NCI-H2196 treated with DMSO at 0.1 percent for 48 hours (cell line): ENCODE measurements around the gene KDM4B.
"Not testable (repeated sequence)": the region's sequence is repeated elsewhere in the genome, so short reads cannot be mapped to it uniquely, and the experiment has no call there.

Experiments used
- DNase-seq: peaks from one replicate; lab custom pipeline; 2025; ENCODE audit not compliant: unreplicated experiment; lab: John Stamatoyannopoulos, UW

Gene KDM4B

DNA sequence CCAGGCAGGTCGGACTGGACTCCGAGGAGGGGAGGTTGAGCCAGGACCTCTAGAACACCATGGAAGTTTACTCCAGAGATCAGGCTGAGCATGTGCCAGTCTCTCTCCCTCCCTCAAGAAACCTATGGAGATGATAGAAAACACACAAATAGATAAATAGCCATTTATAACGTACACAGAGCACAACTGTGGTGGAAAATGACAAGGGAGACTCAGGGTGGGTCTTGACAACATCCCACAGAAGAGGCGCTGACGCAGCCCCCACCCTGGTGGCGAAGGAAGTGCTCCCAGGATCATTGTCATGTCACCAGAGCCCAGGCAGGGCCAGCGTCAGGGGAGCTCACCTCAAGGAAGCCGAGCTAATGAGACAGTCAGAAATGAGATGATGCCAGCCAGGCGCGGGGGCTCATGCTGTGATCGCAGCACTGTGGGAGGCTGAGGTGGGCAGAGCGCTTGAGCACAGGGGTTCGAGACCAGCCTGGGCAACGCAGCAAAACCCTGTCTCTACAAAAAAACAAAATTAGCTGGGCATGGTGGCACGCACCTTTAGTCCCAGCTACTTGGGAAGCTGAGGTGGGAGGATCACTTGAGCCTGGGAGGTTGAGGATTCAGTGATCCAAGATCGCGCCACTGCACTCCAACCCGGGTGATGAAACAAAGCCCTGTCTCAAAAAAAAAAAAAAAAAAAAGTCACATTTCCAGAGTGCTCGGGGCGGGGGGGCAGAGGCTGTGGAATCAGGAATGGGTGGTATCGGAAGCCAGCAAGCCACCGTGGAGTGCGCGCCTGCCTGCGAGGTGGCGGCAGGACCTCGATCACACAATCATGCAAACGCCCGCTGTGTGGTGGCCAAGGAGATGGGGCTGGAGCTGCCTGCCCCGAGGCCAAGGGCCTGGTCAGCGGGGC is 178.4 kb downstream of the KDM4B start:
- no peak for DNase-seq

DNA sequence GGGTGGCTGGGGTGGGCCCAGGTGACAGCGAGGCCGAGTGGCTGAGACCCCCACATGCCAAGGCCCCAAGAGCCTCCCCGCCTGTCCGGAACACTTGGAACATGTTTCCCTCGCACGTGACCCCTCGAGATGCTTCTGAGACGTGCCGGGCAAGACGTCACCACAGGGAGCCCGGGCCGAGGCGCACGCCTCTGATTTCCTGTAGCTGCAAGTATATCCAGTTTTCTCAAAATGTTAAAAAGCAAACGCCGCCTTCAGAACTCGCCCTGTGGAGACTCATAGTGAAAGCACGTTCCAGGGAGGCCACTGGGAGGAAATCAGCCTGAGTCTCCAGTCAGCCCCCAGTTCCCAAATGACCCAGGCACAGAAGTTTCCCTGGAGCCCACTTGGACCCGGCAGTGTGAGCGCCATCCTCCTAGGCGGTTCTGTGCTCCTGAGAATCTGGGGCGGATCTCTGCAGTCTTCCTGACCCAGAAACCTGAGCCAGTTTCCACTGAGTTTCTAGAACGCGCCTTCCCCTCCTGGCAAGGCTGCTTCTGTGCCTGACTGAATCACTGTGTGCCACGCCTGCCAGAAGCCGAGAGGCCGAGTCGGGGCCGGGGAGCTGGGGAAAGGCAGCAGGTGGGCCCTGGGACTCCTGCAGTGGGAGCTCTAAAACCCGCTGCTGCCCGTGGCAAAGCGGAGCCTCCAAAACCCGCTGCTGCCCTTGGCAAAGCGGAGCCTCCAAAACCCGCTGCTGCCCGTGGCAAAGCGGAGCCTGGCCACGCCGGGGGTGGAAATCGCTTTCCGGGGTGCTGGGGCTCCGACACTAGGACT is 179.3 kb downstream of the KDM4B start:
- DNase-seq = no peak

DNA sequence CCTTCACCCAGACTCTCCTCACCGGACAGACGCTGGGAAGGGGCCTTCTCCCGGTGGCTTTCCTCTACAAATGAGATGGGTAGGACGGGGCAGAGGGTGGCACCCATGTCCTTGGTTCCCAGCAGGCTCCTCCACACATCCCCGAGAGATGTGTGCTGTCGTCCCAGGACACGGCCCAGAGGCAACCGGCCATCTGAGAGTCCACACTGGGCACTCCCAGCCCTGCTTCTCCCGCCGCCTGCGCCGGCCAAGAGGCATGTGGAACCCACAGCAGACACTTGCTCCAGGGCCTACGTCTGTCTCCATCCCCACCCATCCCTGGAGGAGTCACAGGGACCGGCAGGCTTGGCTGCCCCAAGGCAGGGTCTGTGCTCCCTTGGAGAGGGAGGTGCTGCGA is 179.9 kb downstream of the KDM4B start:
- DNase-seq = no peak

DNA sequence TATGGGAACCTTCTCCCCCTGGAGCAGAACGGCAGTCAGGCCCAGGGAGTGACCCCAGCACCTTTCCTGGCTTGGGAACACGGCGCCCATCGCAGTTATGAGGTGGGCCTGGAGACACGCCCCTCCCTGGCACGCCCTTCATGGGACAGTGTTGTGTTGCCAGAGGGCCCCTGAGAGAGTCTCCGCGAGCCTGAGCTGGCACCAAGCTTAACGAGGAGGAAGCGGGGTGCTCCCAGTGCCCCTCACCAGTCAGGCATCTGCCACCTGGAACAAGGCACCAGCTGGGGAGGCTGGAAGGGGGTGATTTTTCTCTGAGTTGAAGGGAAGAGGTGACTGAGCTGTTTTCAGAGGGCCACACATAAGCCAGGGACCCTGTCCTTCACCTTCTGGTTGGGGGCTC is 180.6 kb downstream of the KDM4B start:
- DNase-seq = no peak

DNA sequence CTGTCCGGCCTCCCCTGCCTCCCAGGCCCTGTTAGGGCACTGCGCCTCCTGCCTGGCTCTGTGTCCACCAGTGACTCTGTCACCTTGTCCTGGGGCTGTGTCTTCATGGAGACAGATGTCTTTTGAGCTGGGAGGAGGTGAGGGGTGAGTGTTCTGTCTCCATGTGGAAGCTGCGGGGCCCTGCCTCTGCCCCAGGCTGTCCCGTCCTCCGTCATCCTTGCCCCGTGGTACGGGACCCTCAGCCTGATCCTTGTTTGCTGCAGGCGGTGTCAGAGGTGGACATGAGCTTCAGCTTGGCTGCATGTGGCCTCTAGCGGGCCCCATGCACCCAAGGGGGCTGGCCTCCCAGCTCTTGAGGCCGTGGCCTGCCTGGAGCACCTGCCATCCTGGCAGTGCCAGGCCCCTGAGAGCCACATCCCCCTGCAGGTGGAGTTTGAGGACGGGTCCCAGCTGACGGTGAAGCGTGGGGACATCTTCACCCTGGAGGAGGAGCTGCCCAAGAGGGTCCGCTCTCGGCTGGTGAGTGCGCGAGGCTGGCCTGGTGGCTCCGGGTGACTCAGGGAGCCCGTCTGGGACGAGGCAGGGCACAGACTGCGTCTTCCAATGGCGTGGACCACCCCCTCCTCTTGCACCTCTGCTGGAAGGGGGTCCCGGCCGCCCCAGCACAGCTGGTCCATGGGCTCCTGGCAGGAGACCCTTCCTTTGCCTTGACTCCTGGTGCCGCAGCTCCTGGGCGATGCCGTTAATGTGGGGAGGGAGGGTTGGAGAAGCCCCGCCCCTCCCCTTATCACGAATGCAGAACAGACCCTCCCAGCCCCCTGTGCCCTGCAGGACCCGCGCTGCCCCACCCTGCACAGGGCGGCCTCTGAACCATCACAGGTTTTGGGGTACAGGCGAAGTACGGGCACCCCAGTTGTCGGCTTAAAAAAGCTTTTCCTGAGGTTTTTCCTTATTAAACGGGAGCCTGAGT is 181.3 kb downstream of the KDM4B start:
- DNase-seq = no peak

DNA sequence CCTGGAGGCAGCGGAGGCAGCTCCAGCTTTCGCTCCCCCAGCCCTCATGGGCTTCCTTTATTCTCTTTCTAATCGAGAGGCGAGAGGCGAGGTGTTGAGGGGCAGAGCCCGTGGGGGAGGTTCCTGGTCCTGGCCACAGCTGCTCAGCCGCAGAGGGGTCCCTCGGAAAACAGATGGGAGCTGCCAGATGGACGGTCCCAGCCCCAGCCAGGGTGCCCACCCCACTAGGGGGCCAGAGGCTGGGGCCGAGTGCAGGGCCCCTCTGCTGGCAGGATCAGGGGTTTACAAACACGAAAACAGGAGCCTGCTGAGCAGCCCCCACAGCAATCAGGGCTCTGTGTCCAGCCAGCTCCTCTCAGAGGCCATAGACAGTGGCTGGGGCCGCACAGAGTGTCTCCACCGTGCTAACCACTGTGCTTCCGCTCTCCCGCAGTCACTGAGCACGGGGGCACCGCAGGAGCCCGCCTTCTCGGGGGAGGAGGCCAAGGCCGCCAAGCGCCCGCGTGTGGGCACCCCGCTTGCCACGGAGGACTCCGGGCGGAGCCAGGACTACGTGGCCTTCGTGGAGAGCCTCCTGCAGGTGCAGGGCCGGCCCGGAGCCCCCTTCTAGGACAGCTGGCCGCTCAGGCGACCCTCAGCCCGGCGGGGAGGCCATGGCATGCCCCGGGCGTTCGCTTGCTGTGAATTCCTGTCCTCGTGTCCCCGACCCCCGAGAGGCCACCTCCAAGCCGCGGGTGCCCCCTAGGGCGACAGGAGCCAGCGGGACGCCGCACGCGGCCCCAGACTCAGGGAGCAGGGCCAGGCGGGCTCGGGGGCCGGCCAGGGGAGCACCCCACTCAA is 182.2 kb downstream of the KDM4B start:
- no peak for DNase-seq

DNA sequence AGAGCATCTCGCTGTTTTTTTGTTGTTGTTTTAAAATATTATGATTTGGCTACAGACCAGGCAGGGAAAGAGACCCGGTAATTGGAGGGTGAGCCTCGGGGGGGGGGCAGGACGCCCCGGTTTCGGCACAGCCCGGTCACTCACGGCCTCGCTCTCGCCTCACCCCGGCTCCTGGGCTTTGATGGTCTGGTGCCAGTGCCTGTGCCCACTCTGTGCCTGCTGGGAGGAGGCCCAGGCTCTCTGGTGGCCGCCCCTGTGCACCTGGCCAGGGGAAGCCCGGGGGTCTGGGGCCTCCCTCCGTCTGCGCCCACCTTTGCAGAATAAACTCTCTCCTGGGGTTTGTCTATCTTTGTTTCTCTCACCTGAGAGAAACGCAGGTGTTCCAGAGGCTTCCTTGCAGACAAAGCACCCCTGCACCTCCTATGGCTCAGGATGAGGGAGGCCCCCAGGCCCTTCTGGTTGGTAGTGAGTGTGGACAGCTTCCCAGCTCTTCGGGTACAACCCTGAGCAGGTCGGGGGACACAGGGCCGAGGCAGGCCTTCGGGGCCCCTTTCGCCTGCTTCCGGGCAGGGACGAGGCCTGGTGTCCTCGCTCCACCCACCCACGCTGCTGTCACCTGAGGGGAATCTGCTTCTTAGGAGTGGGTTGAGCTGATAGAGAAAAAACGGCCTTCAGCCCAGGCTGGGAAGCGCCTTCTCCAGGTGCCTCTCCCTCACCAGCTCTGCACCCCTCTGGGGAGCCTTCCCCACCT is 183.3 kb downstream of the KDM4B start:
- no peak for DNase-seq

DNA sequence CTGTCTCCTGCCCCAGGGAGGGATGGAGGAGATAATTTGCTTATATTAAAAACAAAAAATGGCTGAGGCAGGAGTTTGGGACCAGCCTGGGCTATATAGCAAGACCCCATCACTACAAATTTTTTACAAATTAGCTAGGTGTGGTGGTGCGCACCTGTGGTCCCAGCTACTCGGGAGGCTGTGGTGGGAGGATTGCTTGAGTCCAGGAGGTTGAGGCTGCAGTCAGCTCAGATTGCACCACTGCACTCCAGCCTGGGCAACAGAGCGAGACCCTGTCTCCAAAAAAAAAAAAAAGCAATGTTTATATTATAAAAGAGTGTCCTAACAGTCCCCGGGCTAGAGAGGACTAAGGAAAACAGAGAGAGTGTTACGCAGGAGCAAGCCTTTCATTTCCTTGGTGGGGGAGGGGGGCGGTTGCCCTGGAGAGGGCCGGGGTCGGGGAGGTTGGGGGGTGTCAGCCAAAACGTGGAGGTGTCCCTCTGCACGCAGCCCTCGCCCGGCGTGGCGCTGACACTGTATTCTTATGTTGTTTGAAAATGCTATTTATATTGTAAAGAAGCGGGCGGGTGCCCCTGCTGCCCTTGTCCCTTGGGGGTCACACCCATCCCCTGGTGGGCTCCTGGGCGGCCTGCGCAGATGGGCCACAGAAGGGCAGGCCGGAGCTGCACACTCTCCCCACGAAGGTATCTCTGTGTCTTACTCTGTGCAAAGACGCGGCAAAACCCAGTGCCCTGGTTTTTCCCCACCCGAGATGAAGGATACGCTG is 184.0 kb downstream of the KDM4B start:
- DNase-seq = no peak

DNA sequence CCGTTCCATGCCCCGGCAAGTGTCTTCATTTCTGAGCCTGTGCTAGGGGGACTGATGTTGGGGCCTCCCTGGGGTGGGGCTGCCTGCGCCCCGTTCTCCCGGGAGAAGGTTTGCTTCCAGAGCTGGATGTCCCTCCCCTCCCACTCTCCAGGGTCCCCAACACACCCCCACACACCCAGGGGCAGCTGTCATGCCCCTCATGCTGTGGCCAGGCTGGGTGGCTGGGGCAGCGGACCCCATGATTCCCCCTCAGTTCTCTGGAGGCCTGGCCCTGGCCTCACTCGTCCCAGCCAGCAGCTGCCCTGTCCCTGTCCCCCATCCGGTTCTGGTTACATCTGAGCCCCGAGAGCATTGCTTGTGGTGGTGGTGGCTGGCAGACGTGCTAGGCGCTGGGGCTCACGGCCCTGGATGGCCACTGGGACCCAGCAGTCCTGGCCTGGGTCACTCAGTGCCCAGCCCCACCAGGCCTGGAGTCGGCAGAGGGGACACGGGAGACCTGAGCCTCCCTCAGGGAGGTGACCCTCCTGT is 184.8 kb downstream of the KDM4B start:
- DNase-seq = no peak

DNA sequence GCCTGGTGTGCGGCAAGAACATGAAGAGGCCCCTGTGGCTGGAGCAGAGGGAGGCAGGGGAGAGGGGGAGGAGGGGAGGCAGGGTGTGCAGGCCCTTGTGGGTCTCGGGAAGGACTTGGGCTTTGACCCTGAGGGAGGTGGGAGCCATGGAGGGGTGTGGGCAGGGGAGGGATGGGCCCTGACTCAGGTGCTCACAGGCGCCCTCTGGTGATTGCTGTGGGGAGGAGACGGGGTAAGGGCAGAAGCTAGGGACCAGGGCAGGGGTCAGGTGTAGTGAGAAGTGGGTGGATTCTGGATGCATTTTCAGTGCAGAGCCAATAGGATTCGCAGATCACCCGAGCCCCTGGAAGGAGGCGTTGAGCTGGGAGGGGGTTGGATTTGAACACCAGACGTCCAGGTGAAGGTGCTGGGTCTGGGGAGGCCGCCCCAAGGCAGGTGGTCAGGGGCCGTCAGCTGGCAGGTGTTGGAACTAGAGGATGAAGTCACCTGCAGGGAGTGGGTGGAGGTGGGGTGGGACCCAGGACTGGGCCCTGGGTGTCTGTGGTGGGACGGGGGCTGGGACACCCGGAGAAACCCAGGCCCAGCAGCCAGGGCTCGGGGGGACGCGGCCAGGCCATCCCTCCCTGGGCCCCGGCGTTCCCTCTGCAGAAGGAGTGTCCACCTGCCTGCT is 185.4 kb downstream of the KDM4B start:
- DNase-seq = no peak

DNA sequence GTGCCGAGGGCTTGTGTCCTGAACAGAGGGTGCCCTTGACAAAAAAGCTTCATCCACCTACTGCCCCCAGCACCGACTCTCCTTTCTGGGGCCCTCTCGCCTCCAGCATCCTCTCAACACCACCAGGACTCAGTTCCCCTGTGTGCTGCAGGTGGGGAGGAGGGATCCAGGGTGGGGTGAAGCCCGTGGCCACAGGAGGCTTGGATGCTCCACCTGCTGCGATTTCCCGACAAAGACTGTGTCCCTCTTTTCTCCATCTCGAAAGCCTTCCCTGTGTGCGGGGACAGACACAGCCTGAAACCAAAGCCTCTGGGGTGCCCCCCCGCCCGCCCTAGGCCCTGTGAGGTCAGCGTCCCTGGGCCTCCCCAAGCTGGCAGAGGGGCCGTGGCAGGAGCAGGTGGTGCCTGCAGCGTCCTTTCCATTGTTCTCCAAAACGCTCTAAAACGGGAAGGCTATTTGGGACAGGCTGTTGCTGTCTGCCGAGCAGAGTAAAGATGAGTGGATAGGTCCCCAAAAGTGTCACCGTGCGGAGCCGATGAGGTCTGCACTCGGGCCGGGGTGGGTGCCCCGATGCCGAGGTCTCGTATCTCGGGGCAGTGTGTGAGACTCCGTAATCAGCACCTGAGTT is 186.0 kb downstream of the KDM4B start:
- DNase-seq = no peak

DNA sequence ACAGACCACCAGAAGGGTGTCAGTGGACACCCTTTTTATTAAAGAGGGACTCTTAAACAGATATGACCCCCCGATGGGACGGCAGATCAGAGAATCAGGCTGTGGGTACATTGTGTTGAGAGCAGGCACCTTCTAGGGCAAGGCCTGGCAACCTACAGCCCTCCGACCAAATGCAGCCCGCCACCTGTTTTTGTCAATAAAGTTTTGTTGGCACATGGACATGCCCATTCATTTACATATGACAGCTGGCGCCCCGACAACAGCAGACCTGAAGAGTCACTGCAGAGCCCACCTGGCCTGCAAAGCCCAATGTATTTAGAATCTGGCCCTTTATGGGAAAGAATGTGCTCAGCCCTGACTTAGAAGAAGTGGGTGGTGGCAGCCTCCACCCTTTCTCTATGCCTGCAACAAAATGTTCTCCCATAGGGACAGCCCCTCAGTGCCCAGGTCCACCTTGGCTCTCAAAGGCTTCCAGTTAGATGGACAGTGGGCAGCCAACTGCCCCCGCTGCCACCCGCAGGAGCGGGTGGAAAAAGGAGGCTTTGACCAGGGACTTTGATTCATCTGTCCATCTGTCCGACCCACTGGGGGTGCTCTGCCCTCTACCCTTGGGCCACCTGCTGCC is 186.8 kb downstream of the KDM4B start:
- no peak for DNase-seq

DNA sequence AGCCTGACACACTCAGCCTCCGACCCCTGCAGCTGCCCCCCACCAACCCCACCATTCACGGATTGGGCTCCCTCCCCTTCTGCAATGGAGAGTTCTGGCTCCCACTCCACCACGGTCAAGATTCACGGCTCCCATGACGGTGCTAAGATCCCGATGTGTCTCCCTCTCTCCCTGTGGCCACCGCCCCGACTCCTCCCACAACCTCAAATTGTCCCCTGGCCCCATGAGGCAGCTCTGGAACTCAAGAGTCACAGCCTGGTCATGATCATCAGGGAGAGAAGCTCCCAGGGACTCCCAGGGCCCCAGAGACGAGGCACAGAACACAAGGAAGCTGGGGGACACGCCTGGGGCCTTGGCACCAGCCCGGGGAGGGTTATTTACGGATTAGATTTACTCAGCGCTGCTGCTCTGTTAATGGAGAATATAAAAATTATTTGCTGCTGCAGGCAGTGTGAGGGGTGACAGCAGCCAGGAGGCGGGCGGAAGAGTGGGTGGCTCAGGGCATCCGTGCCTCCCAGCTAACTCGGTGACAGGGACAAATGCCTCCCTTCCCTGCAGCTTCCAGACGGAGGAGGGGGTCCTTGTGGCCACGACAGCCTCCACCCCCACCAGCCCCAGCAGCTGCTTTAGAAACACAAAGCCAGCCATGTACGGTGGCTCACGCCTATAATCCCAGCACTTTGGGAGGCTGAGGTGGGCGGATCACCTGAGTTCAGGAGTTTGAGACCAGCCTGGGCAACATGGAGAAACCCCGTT is 187.5 kb downstream of the KDM4B start:
- DNase-seq = no peak

DNA sequence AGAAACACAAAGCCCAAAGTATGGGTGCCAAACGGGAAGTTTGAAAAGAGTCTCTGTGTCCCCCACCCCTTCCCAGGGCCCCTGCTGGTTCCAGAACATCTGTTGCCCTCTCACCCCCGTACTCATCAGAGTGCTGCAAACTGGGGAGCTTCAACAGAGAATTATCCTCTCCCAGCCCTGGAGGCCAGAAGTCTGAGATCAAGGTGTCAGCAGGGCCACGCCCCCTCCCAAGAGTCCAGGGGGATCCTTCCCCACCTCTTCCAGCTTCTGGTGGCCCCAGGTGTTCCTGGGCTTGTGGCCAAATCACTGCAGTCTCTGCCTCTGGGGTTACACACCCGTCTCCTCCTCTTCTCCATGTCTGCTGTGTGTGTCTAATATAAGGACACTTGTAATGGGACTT is 188.3 kb downstream of the KDM4B start:
- DNase-seq = no peak

DNA sequence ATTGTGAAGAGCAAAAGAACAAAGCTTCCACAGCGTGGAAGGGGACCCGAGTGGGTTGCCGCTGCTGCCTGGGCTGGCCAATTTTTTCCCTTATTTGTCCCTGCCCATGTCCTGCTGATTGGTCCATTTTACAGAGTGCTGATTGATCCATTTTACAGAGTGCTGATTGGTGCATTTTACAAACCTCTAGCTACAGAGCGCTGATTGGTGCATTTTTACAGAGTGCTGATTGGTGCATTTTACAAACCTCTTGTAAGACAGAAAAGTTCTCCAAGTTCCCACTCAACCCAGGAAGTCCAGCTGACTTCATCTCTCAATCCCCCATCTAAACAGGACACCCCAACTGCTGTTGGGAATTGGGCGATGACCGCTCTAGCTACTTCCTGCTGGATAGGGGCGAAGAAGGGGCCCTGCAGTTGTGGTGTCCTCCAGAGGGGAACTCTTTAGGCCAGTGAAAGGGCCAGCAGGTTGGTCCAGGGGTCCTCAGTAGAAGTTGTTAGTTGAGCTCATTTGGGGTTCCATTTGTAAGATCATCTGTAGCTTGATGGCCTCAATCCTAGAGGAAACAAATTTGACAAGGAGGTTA is 189.7 kb downstream of the KDM4B start:
- DNase-seq = not testable (repeated sequence)
